Subcutaneous adipose tissue (tissue), 4 donors: ENCODE data around the gene SLC2A11. TPM values are rescaled to one million over a fixed set of nuclear protein-coding genes. Genes with fewer than 3 reads are reported as not detected.

Experiments
- total RNA-seq, 4 donors: library from RNA; depleted of rRNA; stranded (reverse); fragments of >200 nt; gene quantifications; one replicate each; pipeline ENCODE4 v1.1.0, GENCODE V29; 2016
- TF ChIP-seq, protein P1 (sequence below): fragments of 450-650 bp; IDR thresholded peaks from one replicate; pipeline ENCODE4 v1.5.1; 2016; ENCODE audit warnings: low read depth, mild to moderate bottlenecking, control low read depth, antibody characterized with exemption, moderate library complexity

SLC2A11 gene
- total RNA-seq, 4 donors from 2014 or later: 4.8 to 10.2 (median 5.5) TPM

DNA sequence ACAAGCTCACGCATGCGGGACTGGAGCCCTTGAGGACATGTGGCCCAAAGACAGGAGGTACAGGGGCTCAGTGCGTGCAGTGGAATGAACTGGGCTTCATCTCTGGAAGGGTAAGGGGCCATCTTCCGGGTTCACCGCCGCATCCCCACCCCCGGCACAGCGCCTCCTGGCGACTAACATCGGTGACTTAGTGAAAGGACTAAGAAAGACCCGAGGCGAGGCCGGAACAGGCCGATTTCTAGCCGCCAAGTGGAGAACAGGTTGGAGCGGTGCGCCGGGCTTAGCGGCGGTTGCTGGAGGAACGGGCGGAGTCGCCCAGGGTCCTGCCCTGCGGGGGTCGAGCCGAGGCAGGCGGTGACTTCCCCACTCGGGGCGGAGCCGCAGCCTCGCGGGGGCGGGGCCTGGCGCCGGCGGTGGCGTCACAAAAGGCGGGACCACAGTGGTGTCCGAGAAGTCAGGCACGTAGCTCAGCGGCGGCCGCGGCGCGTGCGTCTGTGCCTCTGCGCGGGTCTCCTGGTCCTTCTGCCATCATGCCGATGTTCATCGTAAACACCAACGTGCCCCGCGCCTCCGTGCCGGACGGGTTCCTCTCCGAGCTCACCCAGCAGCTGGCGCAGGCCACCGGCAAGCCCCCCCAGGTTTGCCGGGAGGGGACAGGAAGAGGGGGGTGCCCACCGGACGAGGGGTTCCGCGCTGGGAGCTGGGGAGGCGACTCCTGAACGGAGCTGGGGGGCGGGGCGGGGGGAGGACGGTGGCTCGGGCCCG is 36.5 kb downstream of the SLC2A11 start, which contains the start of gene MIF:
TSS of gene MIF (plus strand) at position 439 of the 765 bp plus-strand sequence. CDS start at position 531, 92 bp downstream.
- TF ChIP-seq, protein P1, sequence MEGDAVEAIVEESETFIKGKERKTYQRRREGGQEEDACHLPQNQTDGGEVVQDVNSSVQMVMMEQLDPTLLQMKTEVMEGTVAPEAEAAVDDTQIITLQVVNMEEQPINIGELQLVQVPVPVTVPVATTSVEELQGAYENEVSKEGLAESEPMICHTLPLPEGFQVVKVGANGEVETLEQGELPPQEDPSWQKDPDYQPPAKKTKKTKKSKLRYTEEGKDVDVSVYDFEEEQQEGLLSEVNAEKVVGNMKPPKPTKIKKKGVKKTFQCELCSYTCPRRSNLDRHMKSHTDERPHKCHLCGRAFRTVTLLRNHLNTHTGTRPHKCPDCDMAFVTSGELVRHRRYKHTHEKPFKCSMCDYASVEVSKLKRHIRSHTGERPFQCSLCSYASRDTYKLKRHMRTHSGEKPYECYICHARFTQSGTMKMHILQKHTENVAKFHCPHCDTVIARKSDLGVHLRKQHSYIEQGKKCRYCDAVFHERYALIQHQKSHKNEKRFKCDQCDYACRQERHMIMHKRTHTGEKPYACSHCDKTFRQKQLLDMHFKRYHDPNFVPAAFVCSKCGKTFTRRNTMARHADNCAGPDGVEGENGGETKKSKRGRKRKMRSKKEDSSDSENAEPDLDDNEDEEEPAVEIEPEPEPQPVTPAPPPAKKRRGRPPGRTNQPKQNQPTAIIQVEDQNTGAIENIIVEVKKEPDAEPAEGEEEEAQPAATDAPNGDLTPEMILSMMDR: no peak

DNA sequence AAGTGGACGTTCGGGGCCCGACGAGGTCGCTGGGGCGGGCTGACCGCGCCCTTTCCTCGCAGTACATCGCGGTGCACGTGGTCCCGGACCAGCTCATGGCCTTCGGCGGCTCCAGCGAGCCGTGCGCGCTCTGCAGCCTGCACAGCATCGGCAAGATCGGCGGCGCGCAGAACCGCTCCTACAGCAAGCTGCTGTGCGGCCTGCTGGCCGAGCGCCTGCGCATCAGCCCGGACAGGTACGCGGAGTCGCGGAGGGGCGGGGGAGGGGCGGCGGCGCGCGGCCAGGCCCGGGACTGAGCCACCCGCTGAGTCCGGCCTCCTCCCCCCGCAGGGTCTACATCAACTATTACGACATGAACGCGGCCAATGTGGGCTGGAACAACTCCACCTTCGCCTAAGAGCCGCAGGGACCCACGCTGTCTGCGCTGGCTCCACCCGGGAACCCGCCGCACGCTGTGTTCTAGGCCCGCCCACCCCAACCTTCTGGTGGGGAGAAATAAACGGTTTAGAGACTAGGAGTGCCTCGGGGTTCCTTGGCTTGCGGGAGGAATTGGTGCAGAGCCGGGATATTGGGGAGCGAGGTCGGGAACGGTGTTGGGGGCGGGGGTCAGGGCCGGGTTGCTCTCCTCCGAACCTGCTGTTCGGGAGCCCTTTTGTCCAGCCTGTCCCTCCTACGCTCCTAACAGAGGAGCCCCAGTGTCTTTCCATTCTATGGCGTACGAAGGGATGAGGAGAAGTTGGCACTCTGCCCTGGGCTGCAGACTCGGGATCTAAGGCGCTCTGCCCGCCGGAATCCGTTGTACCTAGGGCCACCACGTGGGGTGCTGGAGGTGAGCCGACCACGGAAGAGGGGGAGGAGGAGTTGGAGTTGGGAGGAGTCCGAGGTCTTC is 37.3 kb downstream of the SLC2A11 start:
- TF ChIP-seq, protein P1: no peak

GRCh38 chr22:23895599-23896144 is 38.0 kb downstream of the SLC2A11 start:
- TF ChIP-seq, protein P1: no peak

GRCh38 chr22:23896166-23896522 is 38.5 kb downstream of the SLC2A11 start:
- TF ChIP-seq, protein P1: no peak

GRCh38 chr22:23896523-23897186 is 39.0 kb downstream of the SLC2A11 start:
- TF ChIP-seq, protein P1: no peak

GRCh38 chr22:23897320-23897719 is 39.6 kb downstream of the SLC2A11 start:
- TF ChIP-seq, protein P1: no peak
